Choroid plexus epithelial cell (primary cell): ENCODE data around the gene PBX1.

Experiments used
- DNase-seq: peaks from one replicate; pipeline ENCODE4 v3.0.0-alpha.2; 2010; ENCODE audit warnings: low read depth
- H3K4me3 ChIP-seq: 2 replicates; pipeline ENCODE4 v1.5.1; 2011; ENCODE audit warnings: low read depth, mild to moderate bottlenecking, control low read depth, low read length, moderate library complexity
- TF ChIP-seq, protein P1 (sequence below): conservative IDR thresholded peaks from 2 replicates; pipeline ENCODE4 v1.5.1; 2011; ENCODE audit warnings: low read depth, mild to moderate bottlenecking, control low read depth, inconsistent platforms, low read length, moderate library complexity

PBX1 gene

DNA sequence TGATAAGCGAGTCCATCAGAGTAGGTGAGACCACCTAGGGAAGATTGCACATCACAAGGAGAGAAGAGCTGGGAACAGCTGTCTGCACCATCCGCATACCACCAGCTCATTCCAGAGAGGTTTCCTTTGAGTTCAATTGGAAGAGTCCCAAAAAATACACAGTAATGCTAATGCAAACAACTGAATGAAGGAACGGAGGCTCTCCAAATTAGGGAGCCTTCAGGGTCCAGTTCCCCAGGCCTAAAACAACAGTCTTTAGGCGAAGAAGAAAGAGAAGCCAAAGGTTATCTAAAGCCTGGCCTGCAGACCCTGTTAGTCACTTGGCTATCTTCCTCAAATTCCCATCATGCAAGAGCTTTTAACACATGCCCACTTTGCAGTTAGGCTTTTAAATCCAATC, 246.4 kb downstream of the PBX1 start:
- TF ChIP-seq, protein P1, sequence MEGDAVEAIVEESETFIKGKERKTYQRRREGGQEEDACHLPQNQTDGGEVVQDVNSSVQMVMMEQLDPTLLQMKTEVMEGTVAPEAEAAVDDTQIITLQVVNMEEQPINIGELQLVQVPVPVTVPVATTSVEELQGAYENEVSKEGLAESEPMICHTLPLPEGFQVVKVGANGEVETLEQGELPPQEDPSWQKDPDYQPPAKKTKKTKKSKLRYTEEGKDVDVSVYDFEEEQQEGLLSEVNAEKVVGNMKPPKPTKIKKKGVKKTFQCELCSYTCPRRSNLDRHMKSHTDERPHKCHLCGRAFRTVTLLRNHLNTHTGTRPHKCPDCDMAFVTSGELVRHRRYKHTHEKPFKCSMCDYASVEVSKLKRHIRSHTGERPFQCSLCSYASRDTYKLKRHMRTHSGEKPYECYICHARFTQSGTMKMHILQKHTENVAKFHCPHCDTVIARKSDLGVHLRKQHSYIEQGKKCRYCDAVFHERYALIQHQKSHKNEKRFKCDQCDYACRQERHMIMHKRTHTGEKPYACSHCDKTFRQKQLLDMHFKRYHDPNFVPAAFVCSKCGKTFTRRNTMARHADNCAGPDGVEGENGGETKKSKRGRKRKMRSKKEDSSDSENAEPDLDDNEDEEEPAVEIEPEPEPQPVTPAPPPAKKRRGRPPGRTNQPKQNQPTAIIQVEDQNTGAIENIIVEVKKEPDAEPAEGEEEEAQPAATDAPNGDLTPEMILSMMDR = no peak
- H3K4me3 ChIP-seq = no peak overlapping the region
- peak; percentile 72 for DNase-seq

DNA sequence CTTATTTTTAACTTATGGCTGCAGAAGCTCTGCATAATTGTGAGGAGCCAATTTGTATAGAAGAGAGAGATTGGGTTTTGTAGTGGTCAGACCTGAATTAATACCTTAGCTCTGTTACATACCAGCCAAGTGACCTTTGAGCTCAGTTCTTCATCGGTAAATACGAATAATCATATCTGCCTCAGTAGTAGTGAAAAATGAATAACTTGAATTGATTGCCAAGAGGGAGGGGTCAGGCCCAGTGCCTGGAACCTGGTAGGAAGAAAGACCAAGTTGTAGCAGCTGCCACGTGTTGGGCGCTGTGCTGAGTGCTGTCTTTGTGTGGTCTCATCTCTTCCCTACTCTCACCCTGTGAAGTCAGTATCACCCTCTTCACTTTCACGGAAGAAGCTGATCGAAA, 247.5 kb downstream of the PBX1 start:
- TF ChIP-seq, protein P1 = no peak
- H3K4me3 ChIP-seq = no peak overlapping the region
- DNase-seq = no peak

DNA sequence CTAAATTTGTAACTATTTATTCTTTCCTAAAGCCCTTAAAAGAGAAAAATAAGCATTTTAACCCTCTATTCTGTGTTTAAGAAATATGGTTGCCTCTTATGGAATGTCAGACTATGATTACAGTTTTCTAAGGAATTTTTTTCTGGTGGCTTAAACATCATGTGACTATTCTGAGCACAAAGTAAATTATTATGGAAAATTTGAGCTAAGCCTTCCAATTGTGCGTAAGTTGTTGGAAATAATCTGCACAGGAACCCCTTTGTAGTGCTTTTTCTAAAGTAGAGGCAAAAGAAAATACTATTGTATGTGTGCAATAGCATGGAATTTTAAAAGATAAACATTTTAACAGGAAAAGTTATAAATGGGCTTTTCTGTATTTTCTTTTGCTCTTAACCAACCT, 254.8 kb downstream of the PBX1 start:
- H3K4me3 ChIP-seq = no peak overlapping the region
- TF ChIP-seq, protein P1 = no peak
- no peak for DNase-seq

DNA sequence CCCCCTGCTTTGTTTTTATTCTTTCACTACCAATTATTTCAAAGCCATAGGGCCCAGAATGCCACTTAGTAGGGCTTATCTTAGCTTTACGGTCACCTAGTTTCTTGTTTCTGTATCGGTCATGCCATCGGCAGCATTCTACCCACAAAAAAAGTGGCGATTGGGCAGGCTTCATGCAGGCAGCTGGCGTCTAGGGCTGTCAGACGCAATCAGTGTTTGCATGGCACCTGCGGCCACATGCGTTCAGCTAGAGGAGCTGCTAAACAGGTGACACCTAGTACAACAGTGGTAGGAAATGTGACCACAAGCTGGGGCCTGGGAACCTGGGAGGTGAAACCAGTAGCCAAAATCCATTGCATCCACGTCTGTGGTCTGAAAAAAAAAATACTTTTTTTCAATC, 262.7 kb downstream of the PBX1 start:
- H3K4me3 ChIP-seq = no peak overlapping the region
- DNase-seq = no peak
- TF ChIP-seq, protein P1 = no peak

DNA sequence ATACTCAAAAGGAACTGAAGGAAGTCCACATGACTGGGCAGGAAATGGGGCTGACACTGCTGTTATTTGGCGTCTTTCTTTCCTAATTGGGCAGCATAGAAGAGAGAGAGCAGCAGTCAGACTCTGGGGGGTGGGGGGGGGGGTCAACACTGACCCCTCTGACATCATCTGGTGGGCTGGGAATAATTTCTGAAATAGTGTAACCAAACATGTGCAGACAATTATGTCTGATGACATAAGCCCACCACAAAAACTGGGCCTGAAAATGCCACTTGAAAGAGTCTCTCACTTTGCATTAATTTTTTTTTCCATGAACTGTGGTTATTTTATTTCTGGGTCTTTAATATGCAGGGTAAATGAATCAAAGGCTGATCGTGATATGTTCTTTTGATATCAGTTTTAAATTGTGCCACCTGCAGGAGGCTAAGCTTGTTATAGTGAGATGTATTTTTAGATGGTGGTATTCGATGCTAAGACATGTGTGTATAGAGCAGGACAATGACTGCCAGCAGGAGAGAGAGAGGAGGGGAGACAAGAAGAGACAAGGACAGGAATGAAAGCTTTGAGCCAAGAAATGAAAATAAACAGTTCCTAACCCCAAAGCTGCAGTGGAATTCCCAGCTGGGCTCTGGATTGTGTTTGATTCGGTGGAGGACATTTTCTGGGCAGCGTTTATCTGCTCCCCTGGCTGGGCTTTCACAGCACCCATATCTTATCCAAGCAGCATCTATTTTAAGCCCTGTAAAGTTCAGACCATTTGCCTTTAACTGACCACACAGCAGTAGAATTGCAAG, 264.7 kb downstream of the PBX1 start:
- H3K4me3 ChIP-seq = no peak overlapping the region
- TF ChIP-seq, protein P1 = peak; percentile 24
- peak; percentile 77 for DNase-seq

DNA sequence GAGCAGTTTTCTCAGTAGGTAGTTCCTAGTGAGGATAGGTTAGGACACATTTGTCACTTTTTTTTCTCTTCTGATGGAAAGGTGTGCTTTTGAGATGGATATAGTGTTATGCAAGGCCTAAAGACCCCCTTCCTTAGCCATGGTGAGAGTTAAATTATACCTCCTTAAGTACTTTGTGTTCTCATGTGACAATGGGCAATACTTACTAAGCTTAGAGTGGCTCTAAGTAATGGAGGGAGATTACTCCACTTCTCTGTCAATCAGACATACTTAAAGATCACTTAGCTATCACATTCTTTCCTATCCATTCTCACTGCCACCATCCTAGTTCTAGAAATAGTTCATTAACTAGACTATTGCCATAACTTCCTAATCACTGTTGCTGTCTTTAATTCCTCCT, 265.6 kb downstream of the PBX1 start:
- TF ChIP-seq, protein P1 = no peak
- DNase-seq = no peak
- H3K4me3 ChIP-seq = no peak overlapping the region

DNA sequence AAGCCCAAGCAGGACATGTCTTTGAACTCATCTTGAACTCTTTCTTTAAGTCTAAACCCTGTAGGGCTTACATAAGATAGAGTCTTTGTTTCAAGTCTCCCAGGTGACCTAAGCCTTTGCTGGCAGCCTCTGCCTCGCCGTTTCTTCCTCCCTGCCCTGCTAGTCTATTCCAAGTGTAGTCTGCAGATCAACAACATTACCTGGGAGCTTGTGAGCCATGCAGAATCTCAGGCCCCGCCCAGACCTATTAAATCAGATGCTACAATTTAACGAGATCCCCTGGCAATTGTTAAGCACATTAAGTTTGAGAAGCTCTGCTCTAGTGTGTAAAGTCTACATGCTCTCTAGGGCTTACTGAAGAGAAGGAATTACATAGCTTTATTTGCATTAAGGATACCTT, 271.6 kb downstream of the PBX1 start:
- DNase-seq = no peak
- TF ChIP-seq, protein P1 = no peak
- no peak overlapping the region for H3K4me3 ChIP-seq
